ENCODE results near the gene NR6A1.
A peak's percentile ranks its signal among the peaks of the same experiment; 100 is the strongest.

The NR6A1 gene

DNA sequence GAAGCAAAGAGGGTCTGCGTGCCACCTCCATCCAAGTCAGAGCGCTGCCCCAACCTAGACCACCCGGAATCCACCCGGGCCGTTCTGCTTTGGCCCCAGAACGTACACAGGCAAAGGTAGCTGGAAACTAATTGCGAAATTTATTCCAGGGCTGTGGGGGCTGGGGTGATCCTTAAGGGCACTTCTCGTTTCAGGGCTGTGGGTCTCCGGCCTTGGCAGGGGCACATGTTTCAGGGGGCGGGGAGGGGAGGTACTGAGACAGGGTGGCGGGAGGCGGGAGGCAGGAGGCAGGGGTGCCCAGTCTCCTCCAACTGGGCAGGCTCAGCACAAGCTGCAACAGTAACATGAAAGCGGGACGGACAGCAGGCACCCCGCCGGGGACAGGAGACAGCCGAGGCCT is 290.0 kb downstream of the NR6A1 start:
- no peak for DNase-seq (ENCODE audit: extremely low read depth, low read depth)
- TF ChIP-seq, protein P1, sequence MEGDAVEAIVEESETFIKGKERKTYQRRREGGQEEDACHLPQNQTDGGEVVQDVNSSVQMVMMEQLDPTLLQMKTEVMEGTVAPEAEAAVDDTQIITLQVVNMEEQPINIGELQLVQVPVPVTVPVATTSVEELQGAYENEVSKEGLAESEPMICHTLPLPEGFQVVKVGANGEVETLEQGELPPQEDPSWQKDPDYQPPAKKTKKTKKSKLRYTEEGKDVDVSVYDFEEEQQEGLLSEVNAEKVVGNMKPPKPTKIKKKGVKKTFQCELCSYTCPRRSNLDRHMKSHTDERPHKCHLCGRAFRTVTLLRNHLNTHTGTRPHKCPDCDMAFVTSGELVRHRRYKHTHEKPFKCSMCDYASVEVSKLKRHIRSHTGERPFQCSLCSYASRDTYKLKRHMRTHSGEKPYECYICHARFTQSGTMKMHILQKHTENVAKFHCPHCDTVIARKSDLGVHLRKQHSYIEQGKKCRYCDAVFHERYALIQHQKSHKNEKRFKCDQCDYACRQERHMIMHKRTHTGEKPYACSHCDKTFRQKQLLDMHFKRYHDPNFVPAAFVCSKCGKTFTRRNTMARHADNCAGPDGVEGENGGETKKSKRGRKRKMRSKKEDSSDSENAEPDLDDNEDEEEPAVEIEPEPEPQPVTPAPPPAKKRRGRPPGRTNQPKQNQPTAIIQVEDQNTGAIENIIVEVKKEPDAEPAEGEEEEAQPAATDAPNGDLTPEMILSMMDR (IDR thresholded peaks at IDR 0.05; ENCODE audit: low read depth, low read length): no peak

DNA sequence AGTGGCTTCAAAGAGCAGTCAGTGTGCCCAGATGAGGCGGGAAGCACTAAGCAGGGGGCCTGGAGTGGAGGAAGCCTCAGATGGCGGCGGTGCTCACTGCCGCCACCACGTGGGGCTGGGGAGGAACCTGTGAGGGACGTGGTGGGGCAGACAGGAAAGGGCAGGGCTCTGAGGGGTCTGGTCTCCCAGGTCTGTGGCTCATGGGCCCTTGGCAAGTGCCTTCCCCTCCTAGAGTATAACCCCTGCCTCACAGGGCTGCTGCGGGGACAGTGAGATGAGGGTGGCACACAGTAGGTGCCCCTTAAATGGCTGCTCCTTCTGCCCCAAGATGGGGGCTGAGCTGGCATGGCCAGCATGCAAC is 290.5 kb downstream of the NR6A1 start:
- no peak for DNase-seq (ENCODE audit: extremely low read depth, low read depth)

DNA sequence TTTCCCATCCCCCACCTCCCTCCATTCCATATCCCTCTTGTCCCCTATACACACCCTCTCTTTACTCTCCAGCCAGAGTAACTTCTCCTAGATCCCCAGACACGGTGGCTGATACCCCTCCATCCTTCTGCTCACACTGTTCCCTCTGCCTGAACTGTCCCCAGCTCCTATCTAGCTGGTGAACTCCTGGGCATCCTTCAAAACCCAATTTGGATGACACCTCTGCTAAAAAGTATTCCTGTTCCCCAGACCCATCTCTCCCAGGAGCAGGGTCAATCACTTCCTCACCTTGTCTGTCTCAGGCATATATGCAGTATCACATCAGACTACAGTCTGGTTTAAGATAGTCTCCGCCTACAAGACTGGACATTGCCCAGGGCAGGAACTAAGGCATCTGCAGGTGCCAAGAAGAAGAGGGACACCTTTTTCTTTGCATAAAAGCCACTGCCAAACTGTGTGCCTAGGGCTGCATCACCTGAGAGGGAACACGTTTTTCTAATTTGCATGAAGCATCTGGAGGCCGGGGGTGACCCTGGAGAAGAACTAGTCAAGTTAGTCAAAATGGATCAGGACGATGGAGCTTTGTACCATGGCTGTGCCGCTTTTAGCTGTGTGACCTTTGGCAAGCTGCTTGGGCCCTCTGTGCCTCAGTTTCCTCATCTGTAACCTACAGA is 291.0 kb downstream of the NR6A1 start:
- DNase-seq (ENCODE audit: extremely low read depth, low read depth): no peak
- TF ChIP-seq, protein P1 (IDR thresholded peaks at IDR 0.05; ENCODE audit: low read depth, low read length): no peak

More for the DNA sequence above, 290.5 kb downstream of the NR6A1 start:
- TF ChIP-seq, protein P1 (IDR thresholded peaks at IDR 0.05; ENCODE audit: low read depth, low read length): peak; percentile 25

DNA sequence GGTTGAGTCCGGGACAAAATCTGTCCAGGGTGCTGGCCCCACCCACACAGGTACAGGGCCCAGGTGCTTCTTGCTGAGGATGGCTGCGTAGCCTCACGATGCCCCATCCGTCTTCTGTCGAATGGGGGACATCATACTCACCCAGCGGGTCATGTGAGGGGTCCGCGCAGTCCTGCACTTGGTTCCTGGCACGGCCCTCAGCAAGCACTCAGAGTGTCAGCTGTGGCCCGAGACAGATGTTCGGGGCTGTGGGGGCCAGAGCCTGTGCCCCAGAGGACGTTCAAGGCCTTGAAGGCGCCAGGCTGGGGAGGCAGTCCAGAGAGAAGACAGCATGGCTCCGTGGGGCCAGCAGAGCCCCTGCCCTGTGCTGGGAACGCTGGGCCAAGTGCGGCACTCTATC is 291.7 kb downstream of the NR6A1 start:
- TF ChIP-seq, protein P1 (IDR thresholded peaks at IDR 0.05; ENCODE audit: low read depth, low read length): no peak
- DNase-seq (ENCODE audit: extremely low read depth, low read depth): no peak

DNA sequence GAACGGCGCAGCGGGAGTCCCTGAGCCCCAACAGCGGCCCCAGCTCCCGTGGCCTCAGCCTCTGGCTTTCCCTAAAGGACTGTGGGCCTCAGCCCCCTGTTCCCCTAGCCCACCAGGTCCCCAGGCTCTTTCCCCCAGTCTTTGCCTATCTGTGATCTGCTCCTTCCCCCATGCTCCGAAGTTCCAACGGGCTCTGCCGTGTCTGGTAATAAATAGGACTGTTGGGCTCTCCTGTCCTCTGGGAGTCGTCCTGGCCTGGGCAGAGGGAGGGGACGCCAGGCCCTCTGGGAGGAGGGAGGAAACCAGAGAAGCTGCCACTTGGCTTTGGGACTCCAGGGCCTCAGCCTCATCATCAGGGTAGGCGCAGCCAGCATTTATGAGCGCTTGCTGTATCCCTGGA is 292.8 kb downstream of the NR6A1 start:
- TF ChIP-seq, protein P1 (IDR thresholded peaks at IDR 0.05; ENCODE audit: low read depth, low read length): no peak
- DNase-seq (ENCODE audit: extremely low read depth, low read depth): no peak

DNA sequence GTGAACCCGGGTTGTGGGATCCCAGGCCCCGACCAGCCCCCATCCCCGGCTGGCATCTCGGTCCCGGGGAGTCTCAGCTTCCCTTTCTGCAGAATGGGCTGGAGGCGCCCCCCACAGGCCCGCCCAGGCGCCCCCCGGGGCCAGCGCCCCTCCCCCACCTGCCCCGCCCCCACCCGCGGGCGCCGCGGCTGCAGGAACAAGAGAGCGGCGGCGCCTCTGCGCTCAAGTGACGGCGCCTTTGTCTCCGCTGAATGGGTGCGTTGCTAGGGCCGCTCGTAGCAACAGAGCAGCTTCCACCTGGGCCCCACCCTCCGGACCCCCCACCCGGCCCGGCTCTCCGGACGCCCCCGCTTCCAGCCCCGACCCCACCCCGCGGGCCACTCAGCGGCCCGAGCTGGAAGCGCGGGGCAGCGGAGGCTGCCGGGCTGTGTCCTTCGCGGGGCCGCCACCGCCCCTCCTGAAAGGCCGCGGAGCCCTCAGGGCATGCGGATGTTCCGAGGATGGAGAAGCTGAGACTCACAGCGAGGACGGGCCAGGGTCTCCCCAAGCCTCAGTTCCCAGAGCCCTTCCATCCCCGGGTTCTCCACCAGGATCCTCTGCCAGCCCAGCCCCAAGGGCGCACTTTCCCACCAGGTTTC is 293.3 kb downstream of the NR6A1 start:
- TF ChIP-seq, protein P1 (IDR thresholded peaks at IDR 0.05; ENCODE audit: low read depth, low read length): no peak
- no peak for DNase-seq (ENCODE audit: extremely low read depth, low read depth)

DNA sequence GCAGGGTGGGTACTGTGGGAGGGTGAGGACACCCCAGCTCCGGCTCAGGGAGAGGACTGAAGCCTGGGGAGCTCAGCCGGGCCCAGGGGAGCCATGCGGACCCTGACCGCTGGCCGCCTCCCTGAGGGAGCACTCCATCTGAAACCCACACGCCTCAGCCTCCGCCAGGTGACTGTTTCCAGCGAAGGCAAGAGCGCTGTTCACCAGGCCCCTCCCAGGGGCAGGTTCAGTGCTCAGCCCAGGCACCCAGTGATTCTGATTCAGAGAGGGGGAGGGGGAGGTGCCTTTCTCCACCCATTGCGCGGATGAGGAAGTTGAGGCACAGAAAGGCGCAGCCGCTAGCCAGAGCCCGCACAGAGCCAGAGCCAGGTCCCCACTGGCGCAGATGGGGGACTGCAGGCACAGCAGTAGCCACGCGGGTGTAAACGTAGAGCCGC is 293.9 kb downstream of the NR6A1 start:
- TF ChIP-seq, protein P1 (IDR thresholded peaks at IDR 0.05; ENCODE audit: low read depth, low read length): no peak
- no peak for DNase-seq (ENCODE audit: extremely low read depth, low read depth)
